ENCODE data around the gene PIAS4. TPM values are rescaled to one million over a fixed set of nuclear protein-coding genes. Genes with fewer than 3 reads are reported as not detected.

PIAS4 gene
- total RNA-seq, 1 experiment from 2014 or later: 45.9 TPM

- Mint-ChIP-seq H3K27ac (no peak overlapping the region), H3K4me1 (peaks cover 9% of the 10 kb centered on the region; the same call in 1 of the 2 replicates), H3K9me3 (no peaks in the 10 kb centered on the region), H3K4me3 (no peak overlapping the region), H3K36me3 (peaks cover 3% of the 10 kb centered on the region; the same call in 1 of the 2 replicates), H3K27me3 (ENCODE audit: low read depth) (no peaks in the 10 kb centered on the region; the same call in 1 of the 2 replicates)
- ChIA-PET CTCF (interaction anchor here (0.6 to 1.5 kb wide), 5 partner anchors 56 to 480 kb away, joined by 3 to 12 read pairs (median 5); no protein-coding TSS in a partner anchor), POLR2A (interaction anchor here (0.7 kb wide), 1 partner anchor 278 kb away, joined by 3 read pairs; no protein-coding TSS in a partner anchor)
- DNase-seq (ENCODE audit: low spot score): no peak
- ATAC-seq: no peak
- no peak for TF ChIP-seq FOXP4 (CRISPR knock-in tag; IDR thresholded peaks at IDR 0.05)
- no peak for TF ChIP-seq FOXJ3 (CRISPR knock-in tag; IDR thresholded peaks at IDR 0.05; ENCODE audit: borderline replicate concordance)
- TF ChIP-seq ZMAT4 (CRISPR knock-in tag; IDR thresholded peaks at IDR 0.05): no peak
- no peak for TF ChIP-seq NR3C1 (CRISPR knock-in tag; conservative IDR thresholded peaks at IDR 0.05; ENCODE audit: low read depth)
- no peak for TF ChIP-seq E2F5 (CRISPR knock-in tag; IDR thresholded peaks at IDR 0.05)
- TF ChIP-seq ZBTB43 (CRISPR knock-in tag; IDR thresholded peaks at IDR 0.05): no peak
- no peak for TF ChIP-seq TCF7 (CRISPR knock-in tag; IDR thresholded peaks at IDR 0.05; ENCODE audit: low read depth)
- TF ChIP-seq MAX (CRISPR knock-in tag; IDR thresholded peaks at IDR 0.05): no peak
- TF ChIP-seq SMAD3 (CRISPR knock-in tag; IDR thresholded peaks at IDR 0.05; ENCODE audit: borderline replicate concordance): no peak
- TF ChIP-seq ZNF281 (CRISPR knock-in tag; IDR thresholded peaks at IDR 0.05): no peak
- TF ChIP-seq ATF2 (CRISPR knock-in tag; IDR thresholded peaks at IDR 0.05; ENCODE audit: borderline replicate concordance, low read depth): no peak
Observed at GRCh38 chr19:4043966-4044715, 36.6 kb downstream of the PIAS4 start.

GRCh38 chr19:4044990-4045465 lies 37.5 kb downstream of the PIAS4 start:
- ATAC-seq (peak; percentile 36; the same call in 1 of the 2 replicates), DNase-seq (ENCODE audit: low spot score) (no peak)
- Mint-ChIP-seq H3K27me3 (ENCODE audit: low read depth) (no peaks in the 10 kb centered on the region; the same call in 1 of the 2 replicates), H3K4me1 (peaks cover 9% of the 10 kb centered on the region; the same call in 1 of the 2 replicates), H3K36me3 (peaks cover 8% of the 10 kb centered on the region), H3K9me3 (no peaks in the 10 kb centered on the region), H3K27ac (no peak overlapping the region), H3K4me3 (no peak overlapping the region)
- CTCF ChIA-PET: interaction anchor here (0.5 to 1.5 kb wide), 7 partner anchors 57 to 815 kb away, joined by 3 to 12 read pairs (median 5); no protein-coding TSS in a partner anchor
- POLR2A ChIA-PET: interaction anchor here (0.7 kb wide), 1 partner anchor 277 kb away, joined by 3 read pairs; no protein-coding TSS in a partner anchor
- TF ChIP-seq ELF4 (CRISPR knock-in tag; IDR thresholded peaks at IDR 0.05; ENCODE audit: low read depth) (no peak), ZNF121 (CRISPR knock-in tag; IDR thresholded peaks at IDR 0.05) (no peak)

All from WTC11 (cell line).